Ammon's horn (tissue), 1 donor: ENCODE data around the gene BCL2L2.
"Not testable (repeated sequence)": the region's sequence is repeated elsewhere in the genome, so short reads cannot be mapped to it uniquely, and the experiment has no call there.

Experiments used
- DNase-seq: peaks from one replicate; pipeline ENCODE4 v3.0.0-alpha.2; 2016; ENCODE audit warnings: low spot score

Gene BCL2L2

DNA sequence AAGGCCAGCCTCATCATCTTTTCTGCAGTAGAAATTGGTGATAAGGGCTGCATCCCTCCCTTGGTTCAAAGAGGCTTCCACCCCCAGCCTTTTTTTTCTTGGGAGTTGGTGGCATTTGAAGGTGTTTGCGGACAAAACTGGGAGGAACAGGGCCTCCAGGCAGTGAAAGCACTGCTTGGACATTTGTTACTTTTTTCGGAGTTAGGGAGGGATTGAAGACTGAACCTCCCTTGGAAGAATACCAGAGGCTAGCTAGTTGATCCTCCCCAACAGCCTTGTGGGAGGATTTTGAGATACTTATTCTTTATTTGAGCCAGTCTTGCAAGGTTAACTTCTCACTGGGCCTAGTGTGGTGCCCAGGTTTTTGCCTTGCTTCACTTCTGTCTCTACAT, 17.8 kb downstream of the BCL2L2 start:
- DNase-seq, result no peak

DNA sequence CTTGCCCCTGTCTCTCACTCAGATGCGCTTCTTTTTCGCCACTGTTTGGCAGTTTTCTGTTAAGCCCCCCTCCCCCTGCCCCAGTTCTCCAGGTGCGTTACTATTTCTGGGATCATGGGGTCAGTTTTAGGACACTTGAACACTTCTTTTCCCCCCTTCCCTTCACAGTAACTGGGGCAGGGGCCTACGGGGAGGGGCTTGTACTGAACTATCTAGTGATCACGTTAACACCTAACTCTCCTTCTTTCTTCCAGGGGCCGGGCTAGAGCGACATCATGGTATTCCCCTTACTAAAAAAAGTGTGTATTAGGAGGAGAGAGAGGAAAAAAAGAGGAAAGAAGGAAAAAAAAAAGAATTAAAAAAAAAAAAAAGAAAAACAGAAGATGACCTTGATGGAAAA, 18.4 kb downstream of the BCL2L2 start:
- DNase-seq, result no peak

DNA sequence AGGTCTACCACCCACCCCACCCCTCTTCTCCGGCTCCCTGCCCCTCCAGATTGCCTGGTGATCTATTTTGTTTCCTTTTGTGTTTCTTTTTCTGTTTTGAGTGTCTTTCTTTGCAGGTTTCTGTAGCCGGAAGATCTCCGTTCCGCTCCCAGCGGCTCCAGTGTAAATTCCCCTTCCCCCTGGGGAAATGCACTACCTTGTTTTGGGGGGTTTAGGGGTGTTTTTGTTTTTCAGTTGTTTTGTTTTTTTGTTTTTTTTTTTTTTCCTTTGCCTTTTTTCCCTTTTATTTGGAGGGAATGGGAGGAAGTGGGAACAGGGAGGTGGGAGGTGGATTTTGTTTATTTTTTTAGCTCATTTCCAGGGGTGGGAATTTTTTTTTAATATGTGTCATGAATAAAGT, 19.1 kb downstream of the BCL2L2 start:
- DNase-seq, result not testable (repeated sequence)

DNA sequence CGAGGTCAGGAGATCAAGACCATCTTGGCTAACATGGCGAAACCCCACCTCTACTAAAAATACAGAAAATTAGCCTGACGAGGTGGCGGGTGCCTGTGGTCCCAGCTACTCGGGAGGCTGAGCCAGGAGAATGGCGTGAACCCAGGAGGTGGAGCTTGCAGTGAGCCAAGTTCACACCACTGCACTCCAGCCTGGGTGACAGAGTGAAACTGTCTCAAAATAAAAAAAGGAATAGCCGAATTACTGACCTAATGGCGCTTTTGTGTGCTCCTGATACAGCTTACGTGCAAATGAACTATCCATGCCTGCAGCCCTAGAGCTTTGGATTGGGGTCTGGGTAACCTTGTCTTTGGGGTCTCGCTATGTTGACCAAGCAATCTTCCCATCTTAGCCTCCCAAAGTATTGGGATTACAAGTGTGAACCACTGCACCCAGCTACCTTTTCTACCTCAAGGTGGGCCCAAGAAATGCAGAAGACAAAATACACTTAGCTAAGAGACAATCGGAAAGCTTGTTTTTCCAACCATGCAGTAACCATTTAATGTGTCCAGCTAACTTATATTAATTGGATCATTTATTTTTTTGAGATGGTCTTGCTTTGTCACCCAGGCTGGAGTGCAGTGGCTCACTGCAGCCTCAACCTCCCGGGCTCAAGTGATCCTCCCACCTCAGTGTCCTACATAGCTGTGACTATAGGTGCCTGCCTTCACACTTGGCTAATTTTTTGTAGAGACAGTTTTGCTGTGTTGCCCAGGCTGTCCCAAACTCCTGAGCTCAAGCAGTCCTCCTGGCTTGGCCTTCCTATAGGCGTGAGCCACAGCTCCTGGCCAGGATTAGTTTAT, 20.1 kb downstream of the BCL2L2 start:
- DNase-seq, result no peak

DNA sequence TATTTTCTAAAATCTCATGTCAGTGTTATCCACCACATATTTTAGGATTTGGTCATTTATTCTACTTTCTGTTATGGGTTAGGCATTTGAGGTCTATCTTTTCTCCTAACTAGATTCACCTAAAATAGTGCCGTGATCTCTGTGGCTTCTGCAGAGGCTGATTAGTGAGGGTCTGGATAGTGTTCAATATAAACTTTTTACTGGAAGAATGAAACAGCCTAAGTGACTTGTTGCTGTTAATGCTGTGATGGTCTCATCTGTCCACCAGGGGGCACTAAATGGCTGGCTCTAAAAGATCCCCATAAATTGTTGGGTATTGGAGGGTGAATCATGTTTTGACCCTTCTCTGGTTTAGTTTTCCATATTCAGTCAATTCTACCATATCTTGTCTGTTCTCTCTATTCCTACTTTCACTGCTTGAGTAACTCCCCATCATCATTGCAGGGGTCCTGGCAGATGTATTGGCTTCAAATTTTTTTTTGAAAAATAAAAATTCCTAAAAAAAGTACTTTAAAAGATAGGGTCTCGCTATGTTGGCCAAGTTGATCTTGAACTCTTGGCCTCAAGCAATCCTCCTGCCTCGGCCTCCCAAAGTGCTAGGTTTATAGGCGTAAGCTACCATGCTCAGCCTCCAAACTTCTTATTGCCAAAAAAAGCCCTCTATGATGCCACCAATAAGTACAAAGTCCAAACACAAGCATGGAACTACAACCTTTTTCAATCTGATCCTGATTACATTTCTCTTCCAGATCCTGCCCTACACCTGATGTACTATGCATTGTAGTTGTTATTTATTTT, 21.5 kb downstream of the BCL2L2 start:
- peak; percentile 89 for DNase-seq

DNA sequence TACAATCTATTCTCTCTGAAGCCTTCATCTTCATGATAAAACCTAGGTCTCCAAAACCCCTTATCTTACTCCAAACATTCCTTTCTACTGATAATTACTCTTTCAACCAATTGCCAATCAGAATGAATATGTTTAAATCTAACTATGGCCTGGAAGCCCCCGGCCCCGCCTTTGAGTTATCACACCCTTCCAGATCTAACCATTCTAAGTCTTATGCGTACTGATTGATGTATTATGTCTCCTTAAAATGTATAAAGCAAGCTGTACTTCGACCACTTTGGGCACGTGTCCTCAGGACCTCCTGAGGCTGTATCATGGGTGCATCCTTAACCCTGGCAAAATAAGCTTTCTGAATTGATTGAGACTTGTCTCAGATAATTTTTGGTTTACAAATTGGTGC, 29.0 kb downstream of the BCL2L2 start:
- no peak for DNase-seq

DNA sequence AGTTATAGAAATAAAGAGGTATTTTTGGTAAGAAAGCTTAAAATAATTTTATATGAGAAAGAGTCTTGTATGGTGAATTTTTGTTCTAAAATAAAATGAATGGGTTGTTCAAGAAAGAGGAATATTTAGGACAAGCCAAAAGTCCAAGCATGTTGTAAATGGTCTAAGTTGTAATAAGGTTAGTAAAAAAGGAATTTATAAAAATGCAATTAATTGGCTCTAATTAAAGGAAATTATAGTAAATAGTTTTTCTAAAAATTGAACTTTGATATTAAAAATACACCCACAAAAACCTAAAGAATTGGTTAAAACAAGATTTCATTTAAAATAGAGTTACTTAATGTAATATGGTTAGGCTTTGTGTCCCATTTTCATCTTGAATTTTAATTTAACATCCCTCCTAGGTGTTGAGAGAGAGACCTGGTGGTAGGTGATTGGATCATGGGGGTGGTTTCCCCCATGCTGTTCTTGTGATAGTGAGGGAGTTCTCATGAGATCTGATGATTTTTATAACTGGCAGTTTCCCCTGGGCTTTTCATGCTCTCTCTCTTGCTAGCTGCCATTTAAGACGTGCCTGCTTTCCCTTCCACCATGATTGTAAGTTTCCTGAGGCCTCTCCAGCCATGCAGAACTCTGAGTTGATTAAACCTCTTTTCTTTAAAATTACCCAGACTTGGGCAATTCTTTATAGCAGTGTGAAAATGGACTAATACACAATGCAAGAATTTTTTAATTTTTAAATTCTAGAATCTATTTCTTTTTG, 33.1 kb downstream of the BCL2L2 start:
- no peak for DNase-seq

DNA sequence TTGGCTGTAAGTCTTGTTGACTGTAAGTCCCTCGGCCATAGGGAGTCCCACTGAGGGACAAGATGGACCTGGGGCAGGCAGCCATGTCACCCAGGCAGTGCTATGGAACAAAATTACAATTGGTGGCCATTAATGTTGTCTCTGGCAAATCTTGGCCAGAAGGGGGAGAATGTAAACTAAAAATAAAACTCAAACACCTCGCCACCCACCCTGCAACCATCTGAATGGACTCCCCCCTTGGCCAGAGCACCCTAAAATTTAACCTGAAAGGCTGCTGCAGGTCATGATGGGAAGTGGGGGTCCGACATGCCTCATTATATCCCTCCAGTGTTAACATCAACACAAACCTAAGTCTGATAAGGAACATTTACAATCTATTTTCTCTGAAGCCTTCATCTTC, 37.8 kb downstream of the BCL2L2 start:
- no peak for DNase-seq

DNA sequence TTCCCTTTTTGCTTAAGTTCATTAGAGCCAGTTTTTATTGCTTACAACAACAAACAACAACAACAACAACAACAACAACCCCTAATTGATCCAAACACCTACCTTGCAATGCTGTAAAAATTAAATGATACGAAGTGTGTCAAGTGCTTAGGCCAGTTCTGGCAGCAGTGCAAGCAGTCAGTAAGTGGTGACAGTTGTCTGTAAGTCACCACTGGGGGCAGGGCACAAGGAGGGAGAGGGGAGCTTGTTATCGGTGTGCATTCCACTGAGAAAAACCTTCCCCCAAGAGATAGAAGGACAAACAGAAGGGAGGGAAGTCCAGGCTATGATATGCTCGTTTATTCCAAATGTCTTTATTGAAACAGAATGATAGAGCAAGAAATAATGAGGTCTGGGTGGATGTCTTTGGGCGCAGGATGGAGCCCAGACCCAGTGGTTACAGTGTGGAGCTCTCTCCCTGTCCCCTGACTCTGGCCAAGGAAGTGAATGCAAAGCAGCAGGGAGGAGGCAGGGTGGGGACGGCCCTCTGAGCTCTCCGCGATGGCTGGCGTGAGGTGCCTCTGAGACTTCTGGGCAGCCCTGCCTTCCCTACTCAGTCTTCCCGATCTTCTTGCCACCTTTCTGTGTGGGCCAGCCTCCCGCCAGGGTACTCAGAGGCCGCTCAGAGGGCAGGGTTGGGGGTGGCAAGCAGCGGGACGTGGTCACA, 39.5 kb downstream of the BCL2L2 start:
- DNase-seq, result no peak

DNA sequence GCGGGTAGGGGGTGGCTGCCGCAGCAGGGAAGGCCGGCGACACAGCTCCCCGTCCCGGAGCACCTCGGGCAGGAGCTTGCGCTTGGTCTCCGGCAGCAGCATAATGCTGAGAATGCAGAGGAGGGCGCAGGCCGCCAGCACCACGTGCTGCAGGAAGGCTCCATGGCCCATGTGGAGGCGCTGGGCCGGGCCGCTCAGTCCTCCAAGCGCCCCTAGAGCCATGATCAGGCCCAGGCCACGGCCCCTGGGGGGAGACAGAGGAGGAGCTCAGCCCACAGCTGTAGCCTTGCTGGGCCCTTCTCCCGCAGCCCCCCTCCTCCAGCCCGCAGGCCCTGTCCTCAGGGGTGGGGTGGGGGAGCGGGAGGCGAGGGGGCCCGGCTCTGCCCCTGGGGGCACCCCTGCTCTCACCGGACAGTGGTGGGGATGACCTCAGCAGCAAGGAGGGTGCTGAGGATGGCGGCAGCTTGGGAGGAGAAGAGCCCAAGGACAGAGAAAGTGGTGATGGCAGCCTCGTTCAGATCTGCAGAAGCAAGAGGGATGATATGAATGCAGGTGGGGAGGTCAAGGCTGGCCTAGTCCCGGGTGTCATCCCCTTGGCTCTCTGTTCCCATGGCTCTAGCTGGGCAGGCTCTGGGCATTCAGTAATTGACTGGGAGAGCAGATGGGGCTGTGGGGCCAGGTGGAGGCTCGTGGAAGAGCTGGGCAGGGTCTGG, 40.2 kb downstream of the BCL2L2 start:
- DNase-seq, result no peak

DNA sequence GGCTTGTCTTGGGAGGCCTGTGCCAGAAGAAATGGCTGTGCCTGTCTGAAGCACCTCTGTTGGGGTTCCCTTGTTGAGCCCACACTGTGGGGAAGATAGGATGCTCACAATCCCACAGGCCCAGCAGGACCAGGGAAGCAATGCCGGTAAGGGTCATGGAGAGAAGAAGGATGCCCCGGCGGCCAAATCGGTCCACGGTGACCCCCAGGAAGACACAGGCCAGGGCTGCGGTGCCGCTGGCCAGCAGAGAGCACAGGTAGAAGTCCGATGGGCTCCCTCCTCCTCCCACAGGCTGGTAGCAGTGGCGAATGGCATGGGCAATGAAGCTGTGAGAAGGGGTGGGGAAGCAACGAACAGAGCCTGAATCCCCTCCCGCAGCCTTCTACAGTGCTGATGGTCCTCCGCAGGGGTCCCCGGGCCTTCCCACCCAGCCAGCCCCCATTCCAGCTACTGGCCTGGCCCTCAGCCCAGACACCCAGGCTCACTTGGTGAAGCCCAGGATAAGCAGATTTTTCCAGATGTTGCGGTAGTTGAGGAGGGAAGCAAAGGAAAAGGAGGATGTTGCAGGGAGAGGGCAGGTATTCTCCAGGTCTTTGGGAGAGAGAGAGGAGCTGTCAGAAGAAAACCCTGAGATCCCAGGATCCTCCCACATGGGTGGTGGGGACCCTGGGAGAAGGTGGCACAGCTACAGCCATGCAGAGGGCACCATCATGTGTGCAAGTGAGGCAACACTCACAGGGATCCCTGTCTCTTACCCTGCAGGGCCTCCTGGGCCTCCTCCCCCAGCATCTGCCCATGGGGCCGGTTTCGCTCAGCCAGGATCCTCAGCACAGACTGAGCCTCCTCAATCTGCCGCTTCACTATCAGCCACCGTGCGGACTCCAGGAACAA, 41.0 kb downstream of the BCL2L2 start:
- DNase-seq, result no peak

DNA sequence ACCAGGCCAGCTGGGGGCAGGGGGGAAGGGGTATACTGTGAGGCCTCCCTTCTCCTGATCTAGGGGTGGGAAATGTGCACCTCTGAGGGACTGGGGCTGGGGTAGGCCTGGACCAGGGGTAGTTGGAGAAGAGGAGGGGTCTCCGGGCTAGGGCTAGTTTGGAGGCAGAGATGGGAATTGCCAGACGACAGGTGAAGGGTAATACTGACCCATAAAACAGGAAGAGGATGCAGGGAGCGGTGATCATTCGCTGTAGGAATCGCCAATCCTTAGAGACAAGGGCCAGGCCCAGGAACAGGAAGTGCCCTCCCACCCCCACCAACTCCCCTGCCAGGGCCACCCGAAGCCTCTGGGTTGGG, 41.6 kb downstream of the BCL2L2 start:
- no peak for DNase-seq

DNA sequence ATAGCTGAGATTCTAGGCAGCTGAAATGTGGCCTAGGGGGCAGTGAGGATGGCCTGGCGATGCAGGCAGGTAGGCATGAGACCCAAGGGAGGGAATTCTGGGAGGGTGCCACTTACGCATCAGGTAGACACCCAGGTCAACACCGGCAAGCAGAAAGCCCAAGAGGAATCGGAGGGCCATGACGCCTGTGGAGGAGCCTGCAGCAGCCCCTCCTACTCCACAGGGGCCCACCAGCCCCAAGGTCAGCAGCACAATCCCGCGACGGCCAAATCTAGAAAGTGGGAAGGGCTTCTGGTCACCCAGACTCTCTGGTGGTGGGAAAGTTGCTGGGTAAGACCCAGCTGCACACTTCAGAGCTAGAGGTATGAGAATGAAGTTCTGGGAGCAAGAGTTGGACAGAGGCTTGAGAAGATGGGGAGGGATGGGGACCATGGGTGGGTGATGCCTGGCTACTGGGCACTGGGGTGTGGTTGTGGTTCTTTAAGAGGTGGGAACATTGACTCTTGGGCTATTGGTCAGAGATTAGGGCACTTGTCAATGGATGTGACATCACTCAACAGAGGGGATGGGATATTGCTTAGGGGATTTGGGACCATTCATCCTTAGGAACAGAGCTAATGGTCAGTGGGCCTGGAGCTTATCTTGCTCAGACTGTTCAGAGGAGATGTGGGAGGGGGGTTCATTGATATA, 42.7 kb downstream of the BCL2L2 start:
- no peak for DNase-seq

DNA sequence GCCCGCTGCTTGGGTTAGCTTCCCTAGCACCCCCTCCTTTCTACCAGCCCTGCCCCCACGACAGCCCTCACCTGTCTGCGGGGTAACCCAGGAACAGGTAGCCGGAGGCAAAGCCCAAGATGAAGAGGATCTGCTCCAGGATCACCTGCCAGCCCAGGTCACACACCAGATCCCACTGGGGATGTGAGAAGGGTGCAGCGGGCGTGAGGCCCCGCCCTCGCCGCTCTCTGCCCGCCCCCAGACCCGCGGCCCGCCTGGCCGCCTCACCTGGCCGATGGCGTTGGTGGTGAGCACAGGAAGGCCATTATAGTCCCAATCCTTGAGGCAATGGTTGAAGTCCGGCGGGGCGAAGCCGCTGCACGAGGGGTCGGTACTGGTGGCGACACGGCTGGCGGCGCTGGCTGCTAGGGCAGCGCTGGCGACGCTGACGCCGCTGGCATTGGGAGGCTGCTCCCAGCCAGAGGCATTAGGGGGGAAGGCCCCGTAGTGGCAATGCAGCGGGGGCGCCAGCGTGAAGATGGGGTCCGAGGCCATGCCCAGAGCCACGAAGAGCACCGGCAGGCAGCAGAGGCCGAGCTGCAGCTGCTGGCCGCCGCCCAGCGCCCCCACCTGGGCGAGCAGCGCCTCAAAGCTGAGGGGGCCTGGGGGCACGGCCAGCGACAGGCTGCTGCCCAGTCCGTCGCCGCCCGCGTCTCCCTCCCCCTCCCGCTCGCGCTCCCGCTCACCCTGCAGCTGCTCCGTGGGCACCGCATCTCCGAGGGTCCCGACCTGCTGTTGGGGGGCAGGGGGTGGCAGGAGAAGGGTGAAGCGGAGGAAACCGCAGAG, 45.3 kb downstream of the BCL2L2 start:
- peak; percentile 57 for DNase-seq

DNA sequence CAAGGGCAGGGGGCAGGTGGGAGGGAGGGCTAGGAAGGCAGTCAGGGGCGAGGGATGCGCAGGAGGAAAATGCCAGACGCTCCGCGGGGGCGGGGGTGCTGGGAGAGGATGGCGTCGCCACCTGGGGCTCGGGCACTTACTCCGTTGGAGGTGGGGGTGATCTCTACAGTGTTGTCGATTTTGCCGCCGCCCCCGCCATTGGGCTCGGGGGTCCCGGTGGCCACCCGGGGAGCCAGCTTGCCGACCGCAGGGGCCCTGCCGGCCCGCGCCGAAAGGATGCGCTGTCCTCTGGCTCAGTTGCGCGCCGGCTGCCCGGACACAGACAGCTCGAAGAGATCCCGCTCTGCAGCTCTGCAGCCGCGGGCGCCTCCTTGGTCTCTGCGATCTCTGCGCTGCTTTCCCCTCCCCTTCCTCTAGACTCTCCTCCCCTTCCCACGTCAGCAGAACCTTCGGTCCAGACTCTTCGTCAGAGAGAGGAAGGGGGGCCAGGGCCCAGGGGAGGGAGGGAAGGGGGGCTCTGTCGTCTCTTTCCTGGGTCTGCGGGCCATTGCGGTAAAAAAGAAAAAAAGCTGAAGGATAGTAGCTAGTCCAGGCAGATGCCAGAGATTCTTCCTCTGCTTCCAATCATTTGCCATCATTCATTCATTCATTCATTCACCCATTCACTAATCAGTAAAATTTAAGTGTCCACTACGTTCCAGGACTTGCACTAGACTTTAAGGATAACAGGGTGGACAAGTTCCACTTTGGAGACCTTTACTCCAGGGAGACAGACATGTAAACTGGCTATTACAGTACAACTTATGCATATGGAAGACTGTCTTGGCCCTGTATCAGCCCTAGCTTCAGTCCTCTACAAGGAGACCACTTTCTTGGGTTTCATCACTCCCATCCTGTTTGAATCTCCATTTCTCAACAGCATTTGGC, 46.1 kb downstream of the BCL2L2 start, which contains the start of gene SLC22A17:
TSS of gene SLC22A17 (minus strand) at position 382 of the 927 bp plus-strand sequence.
- peak; percentile 97 for DNase-seq

DNA sequence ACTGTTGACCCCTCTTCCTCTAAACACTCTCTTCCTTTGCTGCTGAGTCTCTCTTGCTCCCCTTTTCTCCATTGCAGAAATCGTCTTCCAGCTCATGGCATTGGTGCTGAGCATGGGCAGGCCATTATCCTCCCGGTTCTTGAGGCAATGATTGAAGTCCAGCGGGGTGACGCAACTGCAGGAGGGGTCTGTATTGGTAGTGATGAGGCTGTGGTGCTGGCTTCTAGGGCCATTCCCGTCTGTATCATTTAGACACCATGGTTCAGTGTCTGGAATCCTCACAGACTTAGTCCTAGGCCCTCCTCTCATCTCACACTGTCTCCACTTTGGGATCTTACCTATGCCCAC, 46.8 kb downstream of the BCL2L2 start:
- no peak for DNase-seq

DNA sequence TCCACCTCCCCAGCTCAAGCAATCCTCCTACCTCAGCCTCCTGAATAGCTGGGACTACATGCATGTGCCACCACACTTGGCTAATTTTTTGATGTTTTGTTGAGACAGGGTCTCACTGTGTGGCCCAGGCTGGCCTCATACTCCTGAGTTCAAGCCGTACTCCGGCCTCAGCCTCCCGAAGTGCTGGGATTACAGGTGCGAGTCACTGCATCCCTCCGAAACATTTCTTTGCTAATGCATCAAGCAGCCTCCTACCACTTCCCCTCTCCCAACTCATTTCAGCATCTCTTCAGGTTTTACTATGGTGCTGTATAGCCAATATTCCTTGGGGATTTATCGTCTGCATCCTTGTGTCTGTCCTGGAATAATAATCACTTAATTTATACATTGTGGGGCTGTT, 48.4 kb downstream of the BCL2L2 start:
- no peak for DNase-seq
